GM10248 (cell line): ENCODE results near the gene SPAG9.
"Not testable (repeated sequence)": the region's sequence is repeated elsewhere in the genome, so short reads cannot be mapped to it uniquely, and the experiment has no call there.

Source experiments
- CTCF ChIA-PET: fragments of 300-600 bp; sonication (Branson Sonifier 250); formaldehyde crosslinking; extraction: SDS; loops from one replicate; lab custom pipeline; 2021; ENCODE audit warnings: antibody characterized with exemption; lab: Yijun Ruan, JAX
- POLR2A ChIA-PET: fragments of 350-650 bp; sonication (Branson Sonifier 250); formaldehyde crosslinking; extraction: SDS; loops from one replicate; lab custom pipeline; 2020; ENCODE audit warnings: antibody characterized with exemption; lab: Yijun Ruan, JAX
- DNase-seq: peaks from one replicate; pipeline ENCODE4 v3.0.0; 2012; ENCODE audit errors: extremely low spot score
- TF ChIP-seq, protein P1 (sequence below): IDR thresholded peaks from 2 replicates; pipeline ENCODE4 v1.5.1; 2012; ENCODE audit warnings: mild to moderate bottlenecking, low read depth; ENCODE audit errors: extremely low read depth, missing control alignments, control extremely low read depth

The SPAG9 gene

DNA sequence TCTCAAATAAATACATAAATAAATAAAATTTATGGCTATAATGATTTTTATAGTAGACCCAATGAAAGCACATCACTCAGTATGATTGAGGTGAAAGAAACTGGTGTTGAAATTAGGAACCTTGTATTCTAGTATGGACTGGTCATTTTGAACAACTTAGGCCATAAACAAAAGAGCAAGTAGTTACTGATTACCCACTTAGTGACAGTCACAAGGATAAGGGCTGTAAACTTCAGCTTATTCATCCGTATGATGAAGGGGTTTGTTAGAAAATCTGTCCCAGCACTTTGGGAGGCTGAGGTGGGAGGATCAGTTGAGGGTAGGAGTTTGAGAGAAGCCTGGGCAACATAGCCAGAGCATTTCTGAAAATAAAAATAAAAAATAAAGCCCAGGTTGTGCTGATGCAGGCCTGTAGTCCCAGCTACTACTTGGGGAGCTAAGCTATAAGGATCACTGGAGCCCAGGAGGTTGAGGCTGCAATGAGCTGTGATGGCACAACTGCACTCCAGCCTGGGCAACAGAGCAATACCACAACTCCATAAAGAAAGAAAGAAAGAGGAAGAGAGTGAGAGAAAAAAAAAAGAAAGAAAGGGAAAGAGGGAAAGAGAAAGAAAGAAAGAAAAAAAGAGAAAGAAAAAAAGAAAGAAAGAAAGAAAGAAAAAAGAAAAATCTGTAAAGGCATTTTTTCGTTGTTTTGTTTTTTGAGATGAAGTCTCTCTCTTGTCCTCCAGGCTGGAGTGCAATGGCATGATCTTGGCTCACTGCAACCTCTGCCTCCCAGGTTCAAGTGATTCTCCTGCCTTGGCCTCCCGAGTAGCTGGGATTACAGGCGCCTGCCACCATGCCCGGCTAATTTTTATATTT lies 4.2 kb upstream of the SPAG9 start:
- no peak for DNase-seq
- CTCF ChIA-PET: interaction anchor here (0.6 to 2.7 kb wide), 2 partner anchors 16 to 28 kb away, joined by 3 to 9 read pairs; partner anchors contain the start of gene NME1
- TF ChIP-seq, protein P1, sequence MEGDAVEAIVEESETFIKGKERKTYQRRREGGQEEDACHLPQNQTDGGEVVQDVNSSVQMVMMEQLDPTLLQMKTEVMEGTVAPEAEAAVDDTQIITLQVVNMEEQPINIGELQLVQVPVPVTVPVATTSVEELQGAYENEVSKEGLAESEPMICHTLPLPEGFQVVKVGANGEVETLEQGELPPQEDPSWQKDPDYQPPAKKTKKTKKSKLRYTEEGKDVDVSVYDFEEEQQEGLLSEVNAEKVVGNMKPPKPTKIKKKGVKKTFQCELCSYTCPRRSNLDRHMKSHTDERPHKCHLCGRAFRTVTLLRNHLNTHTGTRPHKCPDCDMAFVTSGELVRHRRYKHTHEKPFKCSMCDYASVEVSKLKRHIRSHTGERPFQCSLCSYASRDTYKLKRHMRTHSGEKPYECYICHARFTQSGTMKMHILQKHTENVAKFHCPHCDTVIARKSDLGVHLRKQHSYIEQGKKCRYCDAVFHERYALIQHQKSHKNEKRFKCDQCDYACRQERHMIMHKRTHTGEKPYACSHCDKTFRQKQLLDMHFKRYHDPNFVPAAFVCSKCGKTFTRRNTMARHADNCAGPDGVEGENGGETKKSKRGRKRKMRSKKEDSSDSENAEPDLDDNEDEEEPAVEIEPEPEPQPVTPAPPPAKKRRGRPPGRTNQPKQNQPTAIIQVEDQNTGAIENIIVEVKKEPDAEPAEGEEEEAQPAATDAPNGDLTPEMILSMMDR: no peak
- POLR2A ChIA-PET: no interaction called here

DNA sequence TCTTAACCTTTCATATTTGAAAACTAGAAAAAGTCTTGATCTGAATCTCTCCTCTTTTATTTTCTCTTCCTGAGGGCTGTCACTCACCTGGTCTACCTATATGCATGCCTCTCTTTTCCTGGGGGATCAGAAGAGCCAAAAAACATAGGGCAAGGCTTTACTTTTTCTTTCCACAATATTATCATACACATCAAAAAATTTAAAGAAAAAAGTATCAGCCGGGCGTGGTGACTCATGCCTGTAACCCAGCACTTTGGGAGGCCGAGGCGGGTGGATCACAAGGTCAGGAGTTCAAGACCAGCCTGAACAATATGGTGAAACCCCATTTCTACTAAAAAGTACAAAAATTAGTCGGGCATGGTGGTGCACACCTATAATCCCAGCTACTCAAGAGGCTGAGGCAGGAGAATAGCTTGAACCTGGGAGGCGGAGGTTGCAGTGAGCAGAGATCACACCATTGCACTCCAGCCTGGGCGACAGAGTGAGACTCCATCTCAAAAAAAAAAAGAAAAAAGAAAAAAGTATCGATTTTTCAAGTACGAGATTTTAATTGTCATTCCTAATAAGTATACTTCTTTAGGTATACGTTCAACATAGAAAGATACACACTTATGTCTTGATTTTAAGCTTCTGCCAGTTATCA lies 1.9 kb upstream of the SPAG9 start:
- DNase-seq: not testable (repeated sequence)
- CTCF ChIA-PET: interaction anchor here (0.9 to 3.0 kb wide), 3 partner anchors 10 to 30 kb away, joined by 3 to 19 read pairs (median 3); partner anchors contain the start of gene NME1
- POLR2A ChIA-PET: interaction anchor here (0.9 kb wide), 1 partner anchor 25 kb away, joined by 5 read pairs; no protein-coding TSS in a partner anchor

GRCh38 chr17:51121620-51122472 lies 1.2 kb upstream of the SPAG9 start:
- ChIA-PET POLR2A (interaction anchor here (0.9 to 1.7 kb wide), 2 partner anchors 26 to 255 kb away, joined by 5 to 7 read pairs; partner anchors contain the start of gene TOB1), CTCF (interaction anchor here (3.0 kb wide), 1 partner anchor 31 kb away, joined by 19 read pairs; the partner anchor contains the start of gene NME1)
- DNase-seq: peak; percentile 71
- TF ChIP-seq, protein P1: no peak

- ChIA-PET CTCF (interaction anchor here (1.0 to 3.0 kb wide), 4 partner anchors 14 to 268 kb away, joined by 3 to 19 read pairs (median 3); partner anchors contain the start of gene NME1), POLR2A (interaction anchor here (0.7 to 1.7 kb wide), 3 partner anchors 33 to 254 kb away, joined by 4 to 7 read pairs (median 6); partner anchors contain the start of genes NME1 and TOB1)
- TF ChIP-seq, protein P1: no peak
- DNase-seq: peak; percentile 56
Measured at GRCh38 chr17:51120357-51120738, 320 bp downstream of the SPAG9 start.

GRCh38 chr17:51119415-51120356 lies 982 bp downstream of the SPAG9 start:
- DNase-seq: peak; percentile 43
- TF ChIP-seq, protein P1: peak; percentile 17
- CTCF ChIA-PET: interaction anchor here (1.0 to 3.0 kb wide), 6 partner anchors 13 to 267 kb away, joined by 3 to 19 read pairs (median 3); partner anchors contain the start of gene NME1
- POLR2A ChIA-PET: interaction anchor here (0.6 to 1.7 kb wide), 6 partner anchors 12 to 253 kb away, joined by 3 to 7 read pairs (median 4); partner anchors contain the start of genes NME1 and TOB1
